Colonic mucosa (tissue), 4 donors: ENCODE results near the gene EPAS1. TPM values are rescaled to one million over a fixed set of nuclear protein-coding genes. Genes with fewer than 3 reads are reported as not detected.

Source experiments
- DNase-seq: peaks from one replicate; pipeline ENCODE4 v3.0.0-alpha.2; 2020
- H3K27ac ChIP-seq: fragments of 200-600 bp; one replicate; pipeline ENCODE4 v1.8.0; 2021
- H3K27me3 ChIP-seq: fragments of 200-600 bp; one replicate; pipeline ENCODE4 v1.8.0; 2021
- H3K36me3 ChIP-seq: fragments of 200-600 bp; one replicate; pipeline ENCODE4 v1.8.0; 2021
- H3K4me1 ChIP-seq: fragments of 200-600 bp; one replicate; pipeline ENCODE4 v1.8.0; 2021; ENCODE audit warnings: mild to moderate bottlenecking
- H3K4me3 ChIP-seq: fragments of 200-600 bp; one replicate; pipeline ENCODE4 v1.8.0; 2021
- H3K9ac ChIP-seq, 2 donors: one replicate each; pipeline ENCODE4 v1.7.0; 2013; ENCODE audit warnings: control low read depth in 2 of 2, low read depth in 2 of 2, low read length in 2 of 2
- H3K9me3 ChIP-seq: fragments of 200-600 bp; one replicate; pipeline ENCODE4 v1.8.0; 2021
- intact Hi-C: fragments of 100-400 bp; cut with DNase I; formaldehyde crosslinking; loops from one replicate; pipeline ENCODE4 v1.14.1; 2022
- total RNA-seq, 2 donors: library from RNA; stranded (reverse); fragmentation: NEBNext Ultra II Directional in 1 of 2; extraction: Animal tissue kit (Norgen Biotek cat#: 25700) in 1 of 2; gene quantifications; one replicate each; pipeline ENCODE4 v1.2.1, GENCODE V29; 2021
- TF ChIP-seq, protein P1 (sequence below): fragments of 200-600 bp; IDR thresholded peaks from one replicate; pipeline ENCODE4 v1.8.0; 2022; ENCODE audit warnings: antibody characterized with exemption, mild to moderate bottlenecking
- donor health status: healthy.
- donor health status: DM: no; HTN: no; CAD: no.
- donor health status: DM: no; HTN: no; CAD: no.

Gene EPAS1
- total RNA-seq, 2 donors from 2014 or later = 116 to 140 TPM

DNA sequence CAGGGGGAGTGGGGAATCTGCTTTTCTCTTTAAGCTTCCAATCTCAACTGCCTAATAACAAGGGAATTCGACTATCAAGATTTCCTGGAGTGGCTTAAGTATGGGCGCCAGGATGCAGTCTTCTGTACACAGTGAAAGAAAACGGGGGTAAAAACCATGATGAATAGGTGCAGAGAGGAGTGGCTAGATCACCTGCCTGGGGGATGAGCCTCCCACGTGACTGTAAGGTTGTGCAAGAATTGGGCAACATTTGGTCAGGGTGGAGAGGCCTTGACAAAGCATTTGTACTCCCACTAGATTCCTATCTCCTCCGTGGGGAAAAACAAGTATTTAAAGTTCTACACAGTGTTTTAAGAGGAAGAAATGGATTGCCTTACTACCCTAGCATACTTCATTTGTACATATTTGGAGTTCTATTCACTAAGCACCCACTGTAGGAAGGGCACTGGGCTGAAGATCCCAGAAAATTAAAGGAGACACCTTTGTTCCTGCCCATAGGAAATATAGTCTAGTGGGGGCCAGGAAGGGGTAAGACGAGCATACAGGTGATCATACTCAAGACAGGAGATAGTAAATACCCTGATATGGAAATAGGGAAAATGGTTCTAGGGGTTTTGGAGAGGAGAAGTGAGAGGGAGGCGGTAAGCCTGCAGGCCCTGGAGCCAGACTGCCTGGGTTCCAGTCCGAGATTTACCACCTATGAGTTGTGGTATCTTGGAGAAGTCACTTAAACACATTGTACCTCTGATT is 29.2 kb downstream of the EPAS1 start:
- Histone ChIP-seq H3K4me3 (no peak overlapping the region), H3K27me3 (no peaks in the 10 kb centered on the region), H3K9me3 (no peaks in the 10 kb centered on the region), H3K36me3 (no peaks in the 10 kb centered on the region), H3K27ac (no peak overlapping the region), H3K4me1 (peaks cover 8% of the 10 kb centered on the region), H3K9ac (no peak overlapping the region)
- intact Hi-C loops = no loop called here
- no peak for DNase-seq
- TF ChIP-seq, protein P1, sequence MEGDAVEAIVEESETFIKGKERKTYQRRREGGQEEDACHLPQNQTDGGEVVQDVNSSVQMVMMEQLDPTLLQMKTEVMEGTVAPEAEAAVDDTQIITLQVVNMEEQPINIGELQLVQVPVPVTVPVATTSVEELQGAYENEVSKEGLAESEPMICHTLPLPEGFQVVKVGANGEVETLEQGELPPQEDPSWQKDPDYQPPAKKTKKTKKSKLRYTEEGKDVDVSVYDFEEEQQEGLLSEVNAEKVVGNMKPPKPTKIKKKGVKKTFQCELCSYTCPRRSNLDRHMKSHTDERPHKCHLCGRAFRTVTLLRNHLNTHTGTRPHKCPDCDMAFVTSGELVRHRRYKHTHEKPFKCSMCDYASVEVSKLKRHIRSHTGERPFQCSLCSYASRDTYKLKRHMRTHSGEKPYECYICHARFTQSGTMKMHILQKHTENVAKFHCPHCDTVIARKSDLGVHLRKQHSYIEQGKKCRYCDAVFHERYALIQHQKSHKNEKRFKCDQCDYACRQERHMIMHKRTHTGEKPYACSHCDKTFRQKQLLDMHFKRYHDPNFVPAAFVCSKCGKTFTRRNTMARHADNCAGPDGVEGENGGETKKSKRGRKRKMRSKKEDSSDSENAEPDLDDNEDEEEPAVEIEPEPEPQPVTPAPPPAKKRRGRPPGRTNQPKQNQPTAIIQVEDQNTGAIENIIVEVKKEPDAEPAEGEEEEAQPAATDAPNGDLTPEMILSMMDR = no peak

DNA sequence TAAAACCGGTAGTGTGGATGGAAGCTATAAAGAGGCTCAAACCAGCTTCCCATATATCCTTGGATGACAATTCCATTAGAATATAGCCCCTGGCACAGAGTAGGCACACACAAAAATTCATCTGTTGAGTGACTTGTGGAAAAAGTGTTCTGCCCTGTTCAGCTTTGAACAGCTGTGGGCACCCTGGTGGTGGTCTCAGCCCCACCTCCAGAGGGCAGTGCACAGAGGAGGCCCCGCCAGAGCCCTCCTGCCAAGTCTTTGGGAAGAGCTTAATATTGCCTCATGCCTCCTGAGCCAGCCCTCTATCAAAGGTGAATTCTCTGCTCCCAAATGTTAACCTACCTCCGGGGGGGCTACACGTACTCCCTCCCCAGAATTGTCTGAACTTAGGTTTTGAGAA is 30.4 kb downstream of the EPAS1 start:
- Histone ChIP-seq H3K9ac (no peak overlapping the region), H3K36me3 (no peaks in the 10 kb centered on the region), H3K27ac (no peak overlapping the region), H3K4me1 (peaks cover 9% of the 10 kb centered on the region), H3K27me3 (no peaks in the 10 kb centered on the region), H3K9me3 (no peaks in the 10 kb centered on the region), H3K4me3 (no peak overlapping the region)
- TF ChIP-seq, protein P1 = no peak
- DNase-seq = no peak
- intact Hi-C loops = no loop called here

DNA sequence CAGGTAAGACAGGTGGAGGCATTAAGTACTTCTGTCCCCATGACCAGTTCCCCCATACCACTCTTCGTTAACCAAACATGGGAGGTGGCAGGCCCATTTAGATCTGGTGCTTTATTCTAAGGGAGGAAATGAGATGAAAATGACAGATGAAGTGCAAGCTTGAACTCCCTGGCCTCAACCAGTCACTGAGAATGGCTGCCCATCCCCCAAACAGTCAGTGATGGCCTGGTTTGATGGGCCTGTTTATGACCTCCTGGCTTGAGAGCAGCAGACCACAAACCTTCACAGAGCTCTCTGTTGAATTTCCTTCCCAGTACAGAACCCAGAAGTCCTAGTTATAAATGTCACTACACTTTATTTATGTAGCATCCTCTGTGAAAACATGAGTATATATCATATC is 31.1 kb downstream of the EPAS1 start:
- DNase-seq = no peak
- no peak overlapping the region for H3K4me3 ChIP-seq
- TF ChIP-seq, protein P1 = no peak
- H3K9me3 ChIP-seq = no peaks in the 10 kb centered on the region
- peaks cover 9% of the 10 kb centered on the region for H3K4me1 ChIP-seq
- no peak overlapping the region for H3K27ac ChIP-seq
- H3K27me3 ChIP-seq = no peaks in the 10 kb centered on the region
- no peaks in the 10 kb centered on the region for H3K36me3 ChIP-seq
- intact Hi-C loops = no loop called here
- H3K9ac ChIP-seq = no peak overlapping the region

DNA sequence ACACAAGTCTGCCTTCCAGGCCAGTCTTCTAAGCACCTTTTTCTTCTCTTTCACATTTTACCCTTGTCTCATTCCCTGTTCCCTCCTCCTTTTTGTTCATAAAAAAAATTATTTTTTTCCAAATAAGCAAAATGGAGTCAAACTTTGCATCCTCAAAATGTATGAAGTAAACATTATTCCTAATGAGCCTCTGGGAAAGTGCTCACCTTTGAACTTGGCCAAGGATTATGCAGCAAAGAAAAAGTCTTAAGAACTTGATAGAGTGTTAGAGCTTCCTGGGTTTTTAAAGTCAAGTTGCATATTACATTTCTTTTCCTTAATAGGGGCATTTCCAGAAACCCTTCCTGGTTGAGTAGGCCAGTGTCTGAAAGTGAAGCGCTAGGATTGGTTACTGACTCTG is 31.6 kb downstream of the EPAS1 start:
- TF ChIP-seq, protein P1 = no peak
- no peak for DNase-seq
- Histone ChIP-seq H3K4me1 (peaks cover 9% of the 10 kb centered on the region), H3K36me3 (no peaks in the 10 kb centered on the region), H3K9ac (no peak overlapping the region), H3K4me3 (no peak overlapping the region), H3K27me3 (no peaks in the 10 kb centered on the region), H3K27ac (no peak overlapping the region), H3K9me3 (no peaks in the 10 kb centered on the region)
- intact Hi-C loops = no loop called here

DNA sequence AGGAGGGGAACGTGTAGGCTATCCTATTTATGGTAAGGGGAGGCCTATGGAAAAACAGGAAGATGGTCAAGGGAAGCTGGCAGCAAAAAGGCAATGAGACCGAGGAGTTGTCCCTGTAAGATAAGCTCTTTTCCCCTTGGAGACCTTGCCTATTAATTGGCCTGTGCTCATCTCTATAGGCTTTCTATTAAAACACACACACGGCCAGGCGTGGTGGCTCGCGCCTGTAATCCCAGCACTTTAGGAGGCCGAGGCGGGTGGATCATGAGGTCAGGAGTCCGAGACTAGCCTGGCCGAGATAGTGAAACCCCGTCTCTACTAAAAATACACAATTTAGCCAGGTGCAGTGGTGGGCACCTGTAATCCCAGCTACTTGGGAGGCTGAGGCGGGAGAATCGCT is 32.1 kb downstream of the EPAS1 start:
- TF ChIP-seq, protein P1 = no peak
- Histone ChIP-seq H3K27me3 (no peaks in the 10 kb centered on the region), H3K4me1 (peaks cover 9% of the 10 kb centered on the region), H3K36me3 (no peaks in the 10 kb centered on the region), H3K9me3 (no peaks in the 10 kb centered on the region), H3K4me3 (no peak overlapping the region), H3K9ac (no peak overlapping the region), H3K27ac (no peak overlapping the region)
- DNase-seq = no peak
- intact Hi-C loops = no loop called here
